ENCODE measurements around the gene RNF11.

RNF11 gene

DNA sequence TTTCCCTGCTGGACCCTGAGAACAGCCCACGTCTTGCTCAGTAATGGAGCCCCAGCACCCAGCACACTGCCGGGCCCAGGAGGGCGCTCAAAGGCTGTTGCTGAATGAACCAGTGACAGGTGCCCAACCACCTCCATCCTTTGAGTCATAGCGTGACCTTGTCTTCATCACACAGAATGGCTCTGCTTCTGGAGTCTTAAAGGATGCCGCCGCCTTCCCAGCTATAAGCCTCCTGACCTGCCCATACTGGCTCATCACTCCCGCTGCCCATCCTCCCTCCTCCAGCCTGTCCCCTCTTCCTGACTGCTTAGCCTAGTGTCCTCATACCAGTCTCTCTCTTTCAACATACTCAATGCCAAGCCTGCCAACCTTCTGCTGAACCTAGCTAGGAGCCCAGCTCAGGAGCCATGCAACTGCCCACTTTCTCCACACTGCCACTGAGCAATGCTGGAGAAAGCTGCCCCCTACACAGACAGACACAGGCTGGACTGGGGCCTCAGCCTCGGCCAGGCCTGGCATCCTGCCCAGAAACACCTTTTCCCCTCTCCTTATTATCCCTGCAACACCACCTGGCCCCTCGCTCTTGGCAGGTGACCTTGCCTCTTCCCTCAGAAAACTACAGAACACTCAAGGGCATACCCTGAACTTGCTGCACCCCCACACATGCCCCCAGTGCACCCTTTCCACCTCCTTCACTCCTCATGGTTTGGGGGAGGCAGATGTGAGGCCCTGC lies 80.2 kb downstream of the RNF11 start:
- Mint-ChIP-seq H3K4me1 (ENCODE audit: low read depth) (peaks cover 10% of the 10 kb centered on the region), H3K27me3 (no peaks in the 10 kb centered on the region), H3K36me3 (ENCODE audit: low read depth) (no peaks in the 10 kb centered on the region), H3K9me3 (no peaks in the 10 kb centered on the region), H3K27ac (no peak overlapping the region), H3K4me3 (no peak overlapping the region)

DNA sequence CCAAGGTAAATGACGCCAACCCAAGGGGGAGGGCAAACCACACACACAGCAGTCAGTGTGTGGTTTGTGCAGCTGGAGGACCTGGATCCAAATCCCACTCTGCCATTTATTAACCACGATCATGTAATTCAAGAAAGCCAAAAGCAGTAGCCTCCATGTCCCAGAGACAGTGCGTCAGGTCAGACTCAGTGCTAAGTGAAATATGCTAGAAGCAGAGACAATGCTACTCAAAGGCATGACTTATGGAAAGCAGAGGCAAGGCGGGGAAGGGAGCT lies 80.7 kb downstream of the RNF11 start:
- Mint-ChIP-seq H3K9me3 (no peaks in the 10 kb centered on the region), H3K4me1 (ENCODE audit: low read depth) (peaks cover 10% of the 10 kb centered on the region), H3K36me3 (ENCODE audit: low read depth) (no peaks in the 10 kb centered on the region), H3K27me3 (no peaks in the 10 kb centered on the region), H3K27ac (no peak overlapping the region), H3K4me3 (no peak overlapping the region)

GRCh38 chr1:51317798-51318197 lies 81.7 kb downstream of the RNF11 start:
- Mint-ChIP-seq H3K4me1 (ENCODE audit: low read depth) (peaks cover 10% of the 10 kb centered on the region), H3K4me3 (no peak overlapping the region), H3K27me3 (no peaks in the 10 kb centered on the region), H3K9me3 (no peaks in the 10 kb centered on the region), H3K27ac (no peak overlapping the region), H3K36me3 (ENCODE audit: low read depth) (no peaks in the 10 kb centered on the region)

GRCh38 chr1:51320967-51321923 lies 85.2 kb downstream of the RNF11 start:
- no peaks in the 10 kb centered on the region for H3K9me3 Mint-ChIP-seq
- no peaks in the 10 kb centered on the region for H3K36me3 Mint-ChIP-seq (ENCODE audit: low read depth)
- peaks cover under 1% of the 10 kb centered on the region for H3K27me3 Mint-ChIP-seq
- H3K27ac Mint-ChIP-seq: no peak overlapping the region
- no peaks in the 10 kb centered on the region for H3K4me1 Mint-ChIP-seq (ENCODE audit: low read depth)
- H3K4me3 Mint-ChIP-seq: no peak overlapping the region

DNA sequence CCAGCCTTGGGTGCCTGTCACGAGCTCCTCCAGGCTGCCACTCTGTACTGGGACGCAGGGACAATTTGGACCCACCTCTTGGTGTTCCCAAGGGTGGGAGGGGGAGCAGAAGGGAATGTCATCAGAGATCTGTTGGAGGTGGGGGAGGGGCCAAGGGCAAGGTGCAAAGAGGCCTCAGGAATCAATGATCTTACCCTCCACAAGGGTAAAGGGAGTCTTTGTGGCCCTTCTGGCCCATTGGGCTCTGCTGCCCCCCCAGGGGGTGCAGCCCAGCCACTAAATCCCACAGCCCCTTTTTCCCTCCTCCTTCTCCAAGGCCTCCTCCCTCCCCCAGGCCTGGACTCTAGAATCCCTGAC lies 85.8 kb downstream of the RNF11 start:
- no peak overlapping the region for H3K4me3 Mint-ChIP-seq
- H3K36me3 Mint-ChIP-seq (ENCODE audit: low read depth): no peaks in the 10 kb centered on the region
- H3K9me3 Mint-ChIP-seq: no peaks in the 10 kb centered on the region
- no peak overlapping the region for H3K27ac Mint-ChIP-seq
- no peaks in the 10 kb centered on the region for H3K4me1 Mint-ChIP-seq (ENCODE audit: low read depth)
- H3K27me3 Mint-ChIP-seq: peaks cover 4% of the 10 kb centered on the region

GRCh38 chr1:51322417-51323101 lies 86.5 kb downstream of the RNF11 start:
- Mint-ChIP-seq H3K27me3 (peaks cover 7% of the 10 kb centered on the region), H3K36me3 (ENCODE audit: low read depth) (no peaks in the 10 kb centered on the region), H3K9me3 (no peaks in the 10 kb centered on the region), H3K4me1 (ENCODE audit: low read depth) (peaks cover 4% of the 10 kb centered on the region), H3K4me3 (no peak overlapping the region), H3K27ac (no peak overlapping the region)
